SU-DHL-6 (cell line): ENCODE results near the gene THAP6.
"Not testable (repeated sequence)": the region's sequence is repeated elsewhere in the genome, so short reads cannot be mapped to it uniquely, and the experiment has no call there.

ENCODE experiments used
- EZH2phosphoT487 ChIP-seq: fragments of 200-600 bp; sonication (generic), shearing (Covaris generic); conservative IDR thresholded peaks from 2 replicates; pipeline ENCODE4 v1.6.1; 2018; ENCODE audit warnings: mild to moderate bottlenecking, antibody characterized with exemption, low read length, moderate library complexity, mixed read lengths
- TF ChIP-seq, protein P1 (sequence below): fragments of 200-600 bp; sonication (generic); IDR thresholded peaks from one replicate; pipeline ENCODE4 v1.5.1; 2017; ENCODE audit warnings: antibody characterized with exemption, mild to moderate bottlenecking, low read length, moderate library complexity; ENCODE audit not compliant: insufficient read depth, poor library complexity, severe bottlenecking

DNA sequence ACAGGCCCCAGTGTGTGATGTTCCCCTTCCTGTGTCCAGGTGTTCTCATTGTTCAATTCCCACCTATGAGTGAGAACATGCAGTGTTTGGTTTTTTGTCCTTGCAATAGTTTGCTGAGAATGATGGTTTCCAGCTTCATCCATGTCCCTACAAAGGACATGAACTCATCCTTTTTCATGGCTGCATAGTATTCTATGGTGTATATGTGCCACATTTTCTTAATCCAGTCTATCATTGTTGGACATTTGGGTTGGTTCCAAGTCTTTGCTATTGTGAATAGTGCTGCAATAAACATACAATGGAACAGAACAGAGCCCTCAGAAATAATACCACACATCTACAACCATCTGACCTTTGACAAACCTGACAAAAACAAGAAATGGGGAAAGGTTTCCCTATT lies 19.7 kb downstream of the THAP6 start:
- TF ChIP-seq, protein P1, sequence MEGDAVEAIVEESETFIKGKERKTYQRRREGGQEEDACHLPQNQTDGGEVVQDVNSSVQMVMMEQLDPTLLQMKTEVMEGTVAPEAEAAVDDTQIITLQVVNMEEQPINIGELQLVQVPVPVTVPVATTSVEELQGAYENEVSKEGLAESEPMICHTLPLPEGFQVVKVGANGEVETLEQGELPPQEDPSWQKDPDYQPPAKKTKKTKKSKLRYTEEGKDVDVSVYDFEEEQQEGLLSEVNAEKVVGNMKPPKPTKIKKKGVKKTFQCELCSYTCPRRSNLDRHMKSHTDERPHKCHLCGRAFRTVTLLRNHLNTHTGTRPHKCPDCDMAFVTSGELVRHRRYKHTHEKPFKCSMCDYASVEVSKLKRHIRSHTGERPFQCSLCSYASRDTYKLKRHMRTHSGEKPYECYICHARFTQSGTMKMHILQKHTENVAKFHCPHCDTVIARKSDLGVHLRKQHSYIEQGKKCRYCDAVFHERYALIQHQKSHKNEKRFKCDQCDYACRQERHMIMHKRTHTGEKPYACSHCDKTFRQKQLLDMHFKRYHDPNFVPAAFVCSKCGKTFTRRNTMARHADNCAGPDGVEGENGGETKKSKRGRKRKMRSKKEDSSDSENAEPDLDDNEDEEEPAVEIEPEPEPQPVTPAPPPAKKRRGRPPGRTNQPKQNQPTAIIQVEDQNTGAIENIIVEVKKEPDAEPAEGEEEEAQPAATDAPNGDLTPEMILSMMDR, result not testable (repeated sequence)
- TF ChIP-seq EZH2phosphoT487, result not testable (repeated sequence)
